Tibial artery (tissue), 4 donors: ENCODE results near the gene PTP4A2.

Experiments
- DNase-seq, 2 donors: peaks; one replicate each; pipeline ENCODE4 v3.0.0-alpha.2; 2019
- H3K27ac ChIP-seq, 2 donors: fragments of 200-600 bp; sonication (generic) in 1 of 2; 1 replicate in 1 of 2; 2 replicates in 1 of 2; pipeline ENCODE4 v1.5.1; 2018 to 2019; ENCODE audit warnings: mild to moderate bottlenecking in 1 of 2
- H3K27me3 ChIP-seq, 2 donors: fragments of 200-600 bp; sonication (generic) in 1 of 2; one replicate each; pipeline versions ENCODE4 v1.5.1 to v1.6.0; 2016 to 2019
- H3K36me3 ChIP-seq, 3 donors: fragments of 200-600 bp; sonication (generic) in 2 of 3; one replicate each; pipeline ENCODE4 v1.5.1; 2016 to 2019; ENCODE audit warnings: mild to moderate bottlenecking in 2 of 3
- H3K4me1 ChIP-seq, 4 donors: fragments of 200-600 bp; sonication (generic) in 2 of 4; 1 replicate in 3 of 4; 2 replicates in 1 of 4; pipeline ENCODE4 v1.5.1; 2016 to 2019
- H3K4me3 ChIP-seq, 2 donors: fragments of 200-600 bp; sonication (generic) in 1 of 2; 1 replicate in 1 of 2; 2 replicates in 1 of 2; pipeline ENCODE4 v1.5.1; 2018 to 2019; ENCODE audit warnings: mild to moderate bottlenecking in 2 of 2
- H3K9me3 ChIP-seq, 3 donors: fragments of 200-600 bp; sonication (generic) in 1 of 3; one replicate each; pipeline ENCODE4 v1.5.1; 2016 to 2019
- CTCF ChIP-seq, 2 experiments: fragments of 200-600 bp in 1 of 2; fragments of 450-650 bp in 1 of 2; IDR thresholded peaks; one replicate each; pipeline ENCODE4 v1.5.1; 2017 to 2019; ENCODE audit warnings: antibody characterized with exemption in 2 of 2, mild to moderate bottlenecking in 1 of 2, moderate library complexity in 1 of 2
- intact Hi-C: fragments of 100-400 bp; cut with DNase I; formaldehyde crosslinking; loops from one replicate; pipeline ENCODE4 v1.15.0; 2023; ENCODE audit warnings: low total_unique reads

Gene PTP4A2

GRCh38 chr1:31878058-31878457 lies 60.1 kb downstream of the PTP4A2 start:
- no peaks in the 10 kb centered on the region for H3K9me3 ChIP-seq
- no peaks in the 10 kb centered on the region for H3K36me3 ChIP-seq
- H3K27ac ChIP-seq, result no peak overlapping the region
- no peak for DNase-seq
- peaks cover 0 to 3% (median 0%) of the 10 kb centered on the region in 4 donors for H3K4me1 ChIP-seq
- no peak for TF ChIP-seq CTCF (IDR thresholded peaks at IDR 0.05)
- intact Hi-C loops, result no loop called here
- no peak overlapping the region for H3K4me3 ChIP-seq
- no peaks in the 10 kb centered on the region for H3K27me3 ChIP-seq

- Histone ChIP-seq H3K4me3 (no peak overlapping the region), H3K4me1 (peaks cover 0 to 3% (median 0%) of the 10 kb centered on the region in 4 donors), H3K27ac (no peak overlapping the region), H3K27me3 (no peaks in the 10 kb centered on the region), H3K9me3 (no peaks in the 10 kb centered on the region), H3K36me3 (no peaks in the 10 kb centered on the region)
- intact Hi-C loops, result no loop called here
- TF ChIP-seq CTCF (IDR thresholded peaks at IDR 0.05), result no peak
- no peak for DNase-seq
Measured at GRCh38 chr1:31877544-31877943, 60.6 kb downstream of the PTP4A2 start.

GRCh38 chr1:31875636-31876236 lies 62.4 kb downstream of the PTP4A2 start:
- no peak for TF ChIP-seq CTCF (IDR thresholded peaks at IDR 0.05)
- no peak overlapping the region for H3K4me3 ChIP-seq
- intact Hi-C loops, result no loop called here
- no peak overlapping the region for H3K27ac ChIP-seq
- H3K36me3 ChIP-seq, result no peaks in the 10 kb centered on the region
- no peaks in the 10 kb centered on the region for H3K4me1 ChIP-seq
- H3K9me3 ChIP-seq, result no peaks in the 10 kb centered on the region
- no peaks in the 10 kb centered on the region for H3K27me3 ChIP-seq
- DNase-seq, result no peak

- DNase-seq, result no peak
- intact Hi-C loops, result no loop called here
- TF ChIP-seq CTCF (IDR thresholded peaks at IDR 0.05), result no peak
Measured at GRCh38 chr1:31874942-31875341, 63.2 kb downstream of the PTP4A2 start.

GRCh38 chr1:31872658-31873636 lies 65.2 kb downstream of the PTP4A2 start:
- no peaks in the 10 kb centered on the region for H3K27me3 ChIP-seq
- DNase-seq, result no peak
- no peaks in the 10 kb centered on the region for H3K9me3 ChIP-seq
- H3K4me3 ChIP-seq, result no peak overlapping the region
- TF ChIP-seq CTCF (IDR thresholded peaks at IDR 0.05), result no peak
- no peak overlapping the region for H3K27ac ChIP-seq
- no peaks in the 10 kb centered on the region for H3K36me3 ChIP-seq
- intact Hi-C loops, result no loop called here
- no peaks in the 10 kb centered on the region for H3K4me1 ChIP-seq

More at GRCh38 chr1:31874942-31875341, 63.2 kb downstream of the PTP4A2 start:
- H3K27ac ChIP-seq, result no peak overlapping the region
- H3K4me1 ChIP-seq, result no peaks in the 10 kb centered on the region
- no peaks in the 10 kb centered on the region for H3K27me3 ChIP-seq
- no peak overlapping the region for H3K4me3 ChIP-seq
- no peaks in the 10 kb centered on the region for H3K36me3 ChIP-seq
- H3K9me3 ChIP-seq, result no peaks in the 10 kb centered on the region
